Measurements from ENCODE around the gene PRDM11. TPM values are rescaled to one million over a fixed set of nuclear protein-coding genes. Genes with fewer than 3 reads are reported as not detected.

Gene PRDM11
- total RNA-seq, 2 experiments from 2014 or later: 4.5 to 8.4 TPM

GRCh38 chr11:45225277-45225676, 78.8 kb downstream of the PRDM11 start:
- intact Hi-C loops (cut with micrococcal nuclease; ENCODE audit: unreplicated experiment): no loop called here
- Histone ChIP-seq H3K9me2 (ENCODE audit: insufficient read depth, low read length) (no peaks in the 10 kb centered on the region), H3K9me3 (ENCODE audit: low read length) (no peaks in the 10 kb centered on the region), H3K4me1 (ENCODE audit: insufficient read depth, low read length, poor library complexity, severe bottlenecking) (no peaks in the 10 kb centered on the region), H3K36me3 (ENCODE audit: insufficient read depth, low read length) (no peaks in the 10 kb centered on the region), H3K27ac (ENCODE audit: low read depth, low read length, poor library complexity, severe bottlenecking) (no peak overlapping the region), H2AFZ (ENCODE audit: low read length) (no peak overlapping the region), H4K20me1 (ENCODE audit: insufficient read depth, low read length) (no peaks in the 10 kb centered on the region), H3K4me3 (ENCODE audit: low read depth, low read length, poor library complexity, severe bottlenecking) (no peak overlapping the region), H3K79me2 (ENCODE audit: insufficient read depth, low read depth, low read length) (no peaks in the 10 kb centered on the region), H3K4me2 (ENCODE audit: low read length) (no peak overlapping the region)
- BruUV-seq (replicated peaks): no TSS peak
- CTCF ChIA-PET (ENCODE audit: unreplicated experiment): no interaction called here
- POLR2A ChIA-PET: no interaction called here
- TF ChIP-seq CTCF (conservative IDR thresholded peaks at IDR 0.05; ENCODE audit: low read length): no peak
- TF ChIP-seq EZH2phosphoT487 (IDR thresholded peaks at IDR 0.05; ENCODE audit: borderline replicate concordance, low read depth, low read length): no peak
- DNase-seq (ENCODE audit: low spot score): no peak

GRCh38 chr11:45225961-45226871, 79.8 kb downstream of the PRDM11 start:
- Histone ChIP-seq H4K20me1 (ENCODE audit: insufficient read depth, low read length) (no peaks in the 10 kb centered on the region), H3K9me2 (ENCODE audit: insufficient read depth, low read length) (no peaks in the 10 kb centered on the region), H3K79me2 (ENCODE audit: insufficient read depth, low read depth, low read length) (no peaks in the 10 kb centered on the region), H3K4me1 (ENCODE audit: insufficient read depth, low read length, poor library complexity, severe bottlenecking) (no peaks in the 10 kb centered on the region), H3K4me2 (ENCODE audit: low read length) (no peak overlapping the region), H3K27ac (ENCODE audit: low read depth, low read length, poor library complexity, severe bottlenecking) (no peak overlapping the region), H3K9me3 (ENCODE audit: low read length) (no peaks in the 10 kb centered on the region), H2AFZ (ENCODE audit: low read length) (no peak overlapping the region), H3K4me3 (ENCODE audit: low read depth, low read length, poor library complexity, severe bottlenecking) (no peak overlapping the region), H3K36me3 (ENCODE audit: insufficient read depth, low read length) (no peaks in the 10 kb centered on the region)
- TF ChIP-seq EZH2phosphoT487 (IDR thresholded peaks at IDR 0.05; ENCODE audit: borderline replicate concordance, low read depth, low read length) (no peak), CTCF (conservative IDR thresholded peaks at IDR 0.05; ENCODE audit: low read length) (no peak)
- no peak for DNase-seq (ENCODE audit: low spot score)
- ChIA-PET POLR2A (interaction anchor here (0.6 kb wide), 1 partner anchor 36 kb away, joined by 4 read pairs; no protein-coding TSS in a partner anchor), CTCF (ENCODE audit: unreplicated experiment) (no interaction called here)
- intact Hi-C loops (cut with micrococcal nuclease; ENCODE audit: unreplicated experiment): no loop called here
- no TSS peak for BruUV-seq (replicated peaks)

- H3K9me3 ChIP-seq (ENCODE audit: low read length): no peaks in the 10 kb centered on the region
- H2AFZ ChIP-seq (ENCODE audit: low read length): no peak overlapping the region
- no peaks in the 10 kb centered on the region for H4K20me1 ChIP-seq (ENCODE audit: insufficient read depth, low read length)
- intact Hi-C loops (cut with micrococcal nuclease; ENCODE audit: unreplicated experiment): no loop called here
- H3K36me3 ChIP-seq (ENCODE audit: insufficient read depth, low read length): no peaks in the 10 kb centered on the region
- no peak overlapping the region for H3K4me2 ChIP-seq (ENCODE audit: low read length)
- no peak overlapping the region for H3K4me3 ChIP-seq (ENCODE audit: low read depth, low read length, poor library complexity, severe bottlenecking)
- H3K9me2 ChIP-seq (ENCODE audit: insufficient read depth, low read length): no peaks in the 10 kb centered on the region
- CTCF ChIA-PET (ENCODE audit: unreplicated experiment): no interaction called here
- POLR2A ChIA-PET: interaction anchor here (0.6 kb wide), 1 partner anchor 37 kb away, joined by 4 read pairs; no protein-coding TSS in a partner anchor
- no TSS peak for BruUV-seq (replicated peaks)
- H3K4me1 ChIP-seq (ENCODE audit: insufficient read depth, low read length, poor library complexity, severe bottlenecking): no peaks in the 10 kb centered on the region
- TF ChIP-seq EZH2phosphoT487 (IDR thresholded peaks at IDR 0.05; ENCODE audit: borderline replicate concordance, low read depth, low read length): no peak
- TF ChIP-seq CTCF (conservative IDR thresholded peaks at IDR 0.05; ENCODE audit: low read length): no peak
- H3K79me2 ChIP-seq (ENCODE audit: insufficient read depth, low read depth, low read length): no peaks in the 10 kb centered on the region
- H3K27ac ChIP-seq (ENCODE audit: low read depth, low read length, poor library complexity, severe bottlenecking): no peak overlapping the region
- no peak for DNase-seq (ENCODE audit: low spot score)
Measured at GRCh38 chr11:45226901-45227300, 80.5 kb downstream of the PRDM11 start.

Data from OCI-LY7 (cell line).